Loucy (cell line): ENCODE data around the gene CDC26.
A peak's percentile ranks its signal among the peaks of the same experiment; 100 is the strongest.

Experiments used
- H2AFZ ChIP-seq: fragments of 200-600 bp; sonication (generic); 2 replicates; pipeline ENCODE4 v1.6.0; 2016; ENCODE audit warnings: antibody characterized with exemption, mild to moderate bottlenecking, low read length, moderate library complexity
- H3F3A ChIP-seq: fragments of 200-600 bp; 2 replicates; pipeline ENCODE4 v1.6.0; 2016; ENCODE audit warnings: antibody characterized with exemption, low read depth, mild to moderate bottlenecking
- H3K27me3 ChIP-seq: fragments of 200-600 bp; sonication (generic); 2 replicates; pipeline ENCODE4 v1.6.1; 2014; ENCODE audit warnings: low read length, mild to moderate bottlenecking; ENCODE audit not compliant: insufficient read depth, poor library complexity, severe bottlenecking
- H3K36me3 ChIP-seq: fragments of 200-600 bp; sonication (generic); 2 replicates; pipeline ENCODE4 v1.6.1; 2016; ENCODE audit warnings: low read length; ENCODE audit not compliant: insufficient read depth
- H3K4me1 ChIP-seq: fragments of 200-600 bp; sonication (generic); 2 replicates; pipeline ENCODE4 v1.5.1; 2014; ENCODE audit warnings: low read length, mild to moderate bottlenecking; ENCODE audit not compliant: insufficient read depth, poor library complexity, severe bottlenecking
- H3K4me2 ChIP-seq: fragments of 200-600 bp; sonication (generic); 2 replicates; pipeline ENCODE4 v1.6.0; 2014; ENCODE audit warnings: antibody characterized with exemption, low read length, low read depth, mild to moderate bottlenecking; ENCODE audit not compliant: poor library complexity, severe bottlenecking
- H3K4me3 ChIP-seq: fragments of 200-600 bp; sonication (generic); 2 replicates; pipeline ENCODE4 v1.5.1; 2014; ENCODE audit warnings: low read length, mild to moderate bottlenecking, mixed read lengths; ENCODE audit not compliant: poor library complexity, severe bottlenecking
- H3K79me2 ChIP-seq: fragments of 200-600 bp; sonication (generic); 2 replicates; pipeline ENCODE4 v1.6.1; 2014; ENCODE audit warnings: low read length; ENCODE audit not compliant: insufficient read depth
- H3K9ac ChIP-seq: fragments of 200-600 bp; sonication (generic); 2 replicates; pipeline ENCODE4 v1.6.0; 2014; ENCODE audit warnings: mild to moderate bottlenecking, low read depth, low read length, moderate library complexity; ENCODE audit not compliant: poor library complexity, severe bottlenecking
- H3K9me2 ChIP-seq: fragments of 200-600 bp; sonication (generic); replicated peaks from 2 replicates; pipeline ENCODE4 v1.6.1; 2016; ENCODE audit warnings: low read depth, low read length, mixed read lengths
- H3K9me3 ChIP-seq: fragments of 200-600 bp; sonication (generic); 2 replicates; pipeline ENCODE4 v1.6.1; 2014; ENCODE audit warnings: mild to moderate bottlenecking, antibody characterized with exemption, low read length, low read depth; ENCODE audit not compliant: insufficient read depth
- H4K20me1 ChIP-seq: fragments of 200-600 bp; sonication (generic); 2 replicates; pipeline ENCODE4 v1.6.0; 2014; ENCODE audit warnings: antibody characterized with exemption, low read length, mild to moderate bottlenecking; ENCODE audit not compliant: insufficient read depth, poor library complexity, severe bottlenecking
- EZH2phosphoT487 ChIP-seq: fragments of 200-600 bp; IDR thresholded peaks from 2 replicates; pipeline ENCODE4 v1.6.1; 2018; ENCODE audit warnings: antibody characterized with exemption, mild to moderate bottlenecking, moderate library complexity, borderline replicate concordance
- TF ChIP-seq, protein P1 (sequence below): fragments of 200-600 bp; sonication (generic); conservative IDR thresholded peaks from 2 replicates; pipeline ENCODE4 v1.5.1; 2014; ENCODE audit warnings: mild to moderate bottlenecking, antibody characterized with exemption, low read length

CDC26 gene

DNA sequence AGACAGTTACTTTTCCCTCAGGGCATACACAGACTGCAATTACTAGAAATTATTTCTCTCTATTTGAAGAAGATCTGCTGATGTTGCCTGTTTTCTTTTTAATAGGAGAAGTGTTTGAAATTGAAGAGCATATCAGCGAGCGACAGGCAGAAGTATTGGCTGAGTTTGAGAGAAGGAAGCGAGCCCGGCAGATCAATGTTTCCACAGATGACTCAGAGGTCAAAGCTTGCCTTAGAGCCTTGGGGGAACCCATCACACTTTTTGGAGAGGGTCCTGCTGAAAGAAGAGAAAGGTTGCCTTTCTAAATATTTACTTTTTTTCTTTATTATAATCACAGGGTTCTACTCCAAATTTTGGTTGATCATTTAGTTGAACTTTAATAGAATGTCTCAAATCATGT, 3.5 kb upstream of the CDC26 start:
- H2AFZ ChIP-seq = no peak overlapping the region
- no peaks in the 10 kb centered on the region for H3K27me3 ChIP-seq
- H3K4me2 ChIP-seq = peak overlapping the region; percentile 85
- peaks cover 38% of the 10 kb centered on the region for H3K36me3 ChIP-seq
- peaks cover 28% of the 10 kb centered on the region for H3K4me1 ChIP-seq
- no peak for TF ChIP-seq EZH2phosphoT487
- TF ChIP-seq, protein P1, sequence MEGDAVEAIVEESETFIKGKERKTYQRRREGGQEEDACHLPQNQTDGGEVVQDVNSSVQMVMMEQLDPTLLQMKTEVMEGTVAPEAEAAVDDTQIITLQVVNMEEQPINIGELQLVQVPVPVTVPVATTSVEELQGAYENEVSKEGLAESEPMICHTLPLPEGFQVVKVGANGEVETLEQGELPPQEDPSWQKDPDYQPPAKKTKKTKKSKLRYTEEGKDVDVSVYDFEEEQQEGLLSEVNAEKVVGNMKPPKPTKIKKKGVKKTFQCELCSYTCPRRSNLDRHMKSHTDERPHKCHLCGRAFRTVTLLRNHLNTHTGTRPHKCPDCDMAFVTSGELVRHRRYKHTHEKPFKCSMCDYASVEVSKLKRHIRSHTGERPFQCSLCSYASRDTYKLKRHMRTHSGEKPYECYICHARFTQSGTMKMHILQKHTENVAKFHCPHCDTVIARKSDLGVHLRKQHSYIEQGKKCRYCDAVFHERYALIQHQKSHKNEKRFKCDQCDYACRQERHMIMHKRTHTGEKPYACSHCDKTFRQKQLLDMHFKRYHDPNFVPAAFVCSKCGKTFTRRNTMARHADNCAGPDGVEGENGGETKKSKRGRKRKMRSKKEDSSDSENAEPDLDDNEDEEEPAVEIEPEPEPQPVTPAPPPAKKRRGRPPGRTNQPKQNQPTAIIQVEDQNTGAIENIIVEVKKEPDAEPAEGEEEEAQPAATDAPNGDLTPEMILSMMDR = no peak
- peaks cover 59% of the 10 kb centered on the region for H3K79me2 ChIP-seq
- 0 out of 2 replicates have a peak, but pooled peaks cover 5% of the 10 kb centered on the region for H3F3A ChIP-seq
- H4K20me1 ChIP-seq = peaks cover 41% of the 10 kb centered on the region
- H3K9me3 ChIP-seq = no peaks in the 10 kb centered on the region
- H3K9me2 ChIP-seq = no peaks in the 10 kb centered on the region
- H3K4me3 ChIP-seq = no peak overlapping the region
- peak overlapping the region; percentile 34 for H3K9ac ChIP-seq

DNA sequence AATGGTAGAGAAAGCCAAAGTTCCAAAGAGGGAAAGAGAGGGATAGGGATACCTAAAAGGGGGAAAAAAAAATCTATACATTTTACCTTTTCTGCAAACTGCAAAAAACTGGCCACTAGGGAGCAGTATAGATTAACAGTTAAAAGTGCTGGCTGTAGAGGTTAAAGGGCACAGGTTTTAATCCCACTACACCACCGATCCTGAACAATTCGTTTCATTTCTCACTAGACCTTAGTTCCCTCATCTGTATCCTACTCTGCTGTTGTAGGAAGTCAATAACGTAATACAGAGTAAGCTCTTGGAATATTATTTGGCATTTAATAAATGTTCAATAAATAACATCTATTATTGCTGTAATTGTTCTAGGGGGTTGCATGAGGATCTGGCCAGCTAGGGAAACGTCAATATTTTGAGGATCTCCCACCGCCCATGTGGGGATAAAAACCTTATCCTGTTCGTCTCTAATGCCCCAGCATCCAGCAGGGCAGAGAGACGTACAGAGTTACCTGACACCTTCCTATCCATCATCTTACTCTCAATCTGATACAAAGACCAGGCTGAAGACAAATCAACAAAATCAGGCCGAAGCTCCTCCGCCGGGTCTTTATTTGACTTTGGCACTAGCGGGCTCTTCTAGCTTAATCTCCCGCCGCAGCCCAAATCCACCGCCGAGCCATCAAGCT, 757 bp downstream of the CDC26 start:
- peak overlapping the region; percentile 83 for H3K4me3 ChIP-seq
- no peaks in the 10 kb centered on the region for H3K9me2 ChIP-seq
- peaks cover 35% of the 10 kb centered on the region for H4K20me1 ChIP-seq
- peak overlapping the region; percentile 86 for H3K9ac ChIP-seq
- H3F3A ChIP-seq = 0 out of 2 replicates have a peak, but pooled peaks cover 5% of the 10 kb centered on the region
- peaks cover 52% of the 10 kb centered on the region for H3K79me2 ChIP-seq
- H3K4me1 ChIP-seq = peaks cover 34% of the 10 kb centered on the region
- H2AFZ ChIP-seq = peak overlapping the region; percentile 93
- H3K4me2 ChIP-seq = peak overlapping the region; percentile 91
- peaks cover 15% of the 10 kb centered on the region; the same call in 1 of the 2 replicates for H3K36me3 ChIP-seq
- no peaks in the 10 kb centered on the region for H3K27me3 ChIP-seq
- TF ChIP-seq, protein P1 = peak; percentile 83
- no peak for TF ChIP-seq EZH2phosphoT487
- H3K9me3 ChIP-seq = no peaks in the 10 kb centered on the region

GRCh38 chr9:113269871-113270270, 5.5 kb downstream of the CDC26 start:
- no peak overlapping the region for H3K4me3 ChIP-seq
- no peaks in the 10 kb centered on the region for H3K27me3 ChIP-seq
- no peak overlapping the region for H3K4me2 ChIP-seq
- peaks cover 13% of the 10 kb centered on the region; the same call in 1 of the 2 replicates for H3K36me3 ChIP-seq
- H3K9ac ChIP-seq = peak overlapping the region; percentile 15
- H3K79me2 ChIP-seq = peaks cover 14% of the 10 kb centered on the region
- no peaks in the 10 kb centered on the region for H3K9me2 ChIP-seq
- TF ChIP-seq, protein P1 = no peak
- no peak for TF ChIP-seq EZH2phosphoT487
- no peaks in the 10 kb centered on the region for H3K9me3 ChIP-seq
- peaks cover 9% of the 10 kb centered on the region for H4K20me1 ChIP-seq
- 0 out of 2 replicates have a peak, but pooled peaks cover 4% of the 10 kb centered on the region for H3F3A ChIP-seq
- H3K4me1 ChIP-seq = peaks cover 15% of the 10 kb centered on the region
- H2AFZ ChIP-seq = no peak overlapping the region
